ENCODE results near the gene DNAJB6.

DNAJB6 gene

DNA sequence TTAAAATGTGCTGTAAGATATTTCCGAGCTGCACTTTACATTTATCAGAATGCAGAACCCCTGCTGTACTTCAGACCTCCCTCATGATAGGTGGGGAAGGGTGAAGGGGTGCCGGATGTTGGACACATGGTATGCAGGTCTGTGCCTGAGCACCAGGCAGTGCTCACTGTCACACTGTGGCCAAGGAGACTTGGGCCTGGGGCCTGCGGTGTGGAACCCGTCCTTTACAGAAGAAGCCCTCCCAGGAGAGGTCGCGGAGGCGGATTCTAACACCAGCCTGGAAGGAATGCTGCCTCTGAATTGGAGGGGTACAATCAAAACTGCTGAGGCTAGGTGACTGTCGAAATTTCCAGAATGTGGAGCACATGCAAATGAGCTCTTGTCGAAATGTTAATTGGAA, 34.5 kb downstream of the DNAJB6 start:
- no peak for DNase-seq

DNA sequence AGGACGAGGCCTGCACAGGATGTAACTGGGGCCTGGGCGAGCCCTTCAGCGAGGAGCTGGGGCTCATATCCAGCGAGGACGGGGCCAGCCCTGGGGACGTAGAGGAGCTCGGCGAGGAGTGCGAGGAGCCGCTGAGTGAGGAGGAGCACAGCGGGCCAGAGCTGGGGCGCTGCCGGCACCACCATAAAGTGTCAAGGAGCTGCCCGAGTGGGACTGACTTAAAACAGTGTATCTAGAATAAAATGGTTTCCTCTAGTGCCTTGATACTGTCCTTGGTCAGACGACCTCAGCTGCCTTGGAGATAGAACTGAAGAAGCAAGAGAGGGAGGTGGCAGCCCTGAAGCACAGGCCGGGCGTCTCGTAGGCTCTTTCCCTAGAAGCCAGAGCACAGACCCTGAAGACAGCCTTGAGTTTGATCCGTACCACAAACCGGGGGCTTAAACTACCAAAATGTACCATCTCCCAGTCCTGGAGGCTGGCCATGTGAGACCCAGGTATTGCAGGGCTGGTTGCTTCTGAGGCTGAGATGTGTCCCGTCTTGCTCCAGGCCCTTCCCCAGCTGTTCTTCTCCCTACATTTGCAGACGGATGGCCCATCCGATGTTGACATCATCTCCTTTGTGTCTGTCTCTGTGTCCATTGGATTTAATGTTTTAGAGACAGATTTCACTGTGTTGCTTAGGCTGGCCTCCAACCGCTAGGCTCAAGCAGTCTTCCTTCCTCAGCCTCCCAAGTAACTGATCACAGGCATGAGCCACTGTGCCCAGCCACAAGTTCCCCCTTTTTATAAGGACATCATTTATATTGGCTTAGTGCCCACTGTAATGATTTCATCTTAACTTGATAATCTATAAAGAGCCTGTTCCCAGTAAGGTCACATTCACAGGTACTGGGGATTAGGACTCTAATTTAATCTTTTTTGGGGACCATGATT, 35.8 kb downstream of the DNAJB6 start:
- DNase-seq, result no peak

DNA sequence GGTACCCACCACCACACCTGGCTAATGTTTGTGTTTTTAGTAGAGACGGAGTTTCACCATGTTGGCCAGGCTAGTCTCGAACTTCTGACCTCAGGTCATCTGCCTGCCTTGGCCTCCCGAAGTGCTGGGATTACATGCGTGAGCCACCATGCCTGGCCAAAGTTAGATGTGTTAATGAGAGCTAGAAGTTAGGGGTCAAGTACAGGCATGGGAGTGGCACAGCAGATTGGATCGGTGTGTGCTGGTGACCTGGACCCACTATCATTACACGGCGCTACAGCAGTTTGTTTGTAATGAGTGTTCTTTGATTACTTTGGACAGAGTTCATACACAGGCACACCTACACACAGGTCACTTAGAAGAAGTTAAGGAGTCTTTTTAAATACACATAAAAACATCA, 36.7 kb downstream of the DNAJB6 start:
- DNase-seq, result no peak

GRCh38 chr7:157375410-157375809, 38.6 kb downstream of the DNAJB6 start:
- no peak for DNase-seq

DNA sequence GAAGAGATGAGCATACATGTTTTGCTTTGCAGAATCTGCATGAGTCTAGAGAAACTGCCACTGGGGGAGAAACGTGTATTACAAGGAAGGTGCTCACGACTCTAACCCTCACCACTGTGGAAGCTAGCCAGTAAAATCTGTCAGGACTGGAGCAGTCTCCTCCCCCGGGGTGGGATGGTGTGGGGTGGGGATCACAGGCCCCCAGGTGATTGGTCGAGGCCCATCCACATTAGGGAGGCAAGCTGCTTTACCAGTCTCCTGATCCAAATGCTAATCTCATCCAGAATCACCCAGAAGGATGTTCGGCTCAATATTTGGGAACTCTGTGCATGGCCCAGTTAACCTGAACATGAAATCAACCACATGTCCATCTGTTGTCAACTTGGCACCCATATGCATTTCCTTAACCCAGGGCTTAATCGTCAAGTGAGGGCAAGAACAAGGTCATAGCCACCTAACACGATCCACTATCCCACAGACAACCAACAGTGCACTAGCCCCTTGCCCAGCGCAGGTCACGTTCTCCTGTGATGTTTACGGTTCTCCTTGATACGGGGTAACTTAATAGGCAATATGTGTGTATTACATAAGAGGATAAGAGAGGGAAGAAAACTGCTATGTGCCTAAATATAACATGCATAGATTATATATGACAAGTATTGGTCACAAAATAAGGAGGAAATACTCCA, 40.8 kb downstream of the DNAJB6 start:
- DNase-seq, result no peak

GRCh38 chr7:157378390-157378789, 41.6 kb downstream of the DNAJB6 start:
- no peak for DNase-seq

- no peak for DNase-seq
Measured at GRCh38 chr7:157379493-157379892, 42.7 kb downstream of the DNAJB6 start.

- DNase-seq, result no peak
Measured at GRCh38 chr7:157380416-157380815, 43.6 kb downstream of the DNAJB6 start.

DNA sequence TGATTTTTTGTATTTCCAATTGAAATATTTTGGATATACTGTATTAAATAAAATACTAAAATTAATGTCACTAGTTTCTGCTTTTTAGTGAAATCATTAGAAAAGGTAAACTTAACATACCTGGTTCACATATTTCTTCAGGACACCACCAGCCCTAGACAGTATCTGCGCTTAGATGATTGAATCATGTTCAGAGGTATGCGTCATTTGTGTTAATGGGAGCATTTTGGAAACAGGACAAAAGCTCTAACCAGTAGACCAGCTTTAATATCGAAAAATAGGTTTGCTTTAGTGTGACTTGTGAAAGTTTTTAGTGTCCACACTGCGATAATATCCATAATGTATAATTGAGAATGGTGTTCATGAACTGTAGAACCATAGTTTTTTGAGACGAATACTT, 47.1 kb downstream of the DNAJB6 start:
- no peak for DNase-seq

DNA sequence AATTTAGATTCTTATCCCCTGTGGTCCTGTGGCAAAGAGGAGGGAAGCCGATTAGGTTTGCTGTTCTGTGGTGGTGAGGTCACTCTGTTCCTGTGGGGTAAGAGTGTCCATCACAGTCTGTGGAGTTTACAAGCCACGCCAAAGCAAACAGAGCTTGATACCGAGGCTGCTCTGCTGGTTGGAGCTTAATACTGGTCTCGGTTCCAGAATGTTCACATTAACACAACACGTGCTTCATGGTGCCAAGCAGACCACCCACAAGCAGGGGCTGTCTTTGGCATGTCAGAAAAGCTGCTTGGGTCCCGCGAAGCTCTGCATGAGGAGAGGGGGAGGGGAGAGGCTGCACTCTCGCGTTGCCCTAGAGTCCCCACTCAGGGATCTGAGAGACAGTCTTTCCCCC, 47.5 kb downstream of the DNAJB6 start:
- DNase-seq, result no peak

DNA sequence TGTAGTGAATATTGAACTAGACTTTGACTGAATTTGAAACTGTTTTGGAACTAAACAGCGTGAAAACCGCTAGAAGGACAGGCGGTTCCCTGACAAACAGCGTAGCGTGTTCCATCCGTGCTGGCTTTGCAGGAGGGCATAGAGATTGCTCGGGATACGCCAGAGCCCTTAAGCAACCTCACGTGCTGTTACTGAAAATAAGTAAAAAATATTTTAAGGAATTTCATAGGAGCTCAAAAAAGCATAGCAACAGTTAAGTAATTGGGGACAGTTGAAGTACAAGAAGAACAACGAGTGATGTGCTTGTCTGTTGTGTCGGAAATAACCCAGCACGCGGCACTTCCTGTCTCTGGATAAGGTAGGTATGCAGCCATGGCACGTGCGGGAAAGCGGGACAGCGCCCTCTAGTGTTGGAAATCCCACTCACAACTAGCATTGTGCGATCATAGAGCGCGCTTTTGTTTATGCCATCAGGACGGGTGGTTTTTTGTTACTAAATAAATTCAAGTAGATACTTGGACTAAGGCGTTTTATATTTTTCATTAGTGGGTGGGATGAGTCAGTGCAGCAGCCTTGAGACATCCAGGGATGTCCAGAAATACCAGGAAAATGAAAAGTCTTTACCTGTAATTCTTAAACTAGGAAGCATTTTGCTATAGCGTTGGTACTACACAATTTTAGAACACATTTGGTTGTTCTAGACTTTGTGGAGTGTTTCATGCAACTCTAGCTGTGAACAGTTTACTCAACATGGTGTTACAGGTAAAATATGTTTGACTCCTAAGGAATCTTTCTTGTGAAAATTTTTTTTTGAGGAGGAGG, 50.4 kb downstream of the DNAJB6 start:
- DNase-seq, result peak; percentile 90

DNA sequence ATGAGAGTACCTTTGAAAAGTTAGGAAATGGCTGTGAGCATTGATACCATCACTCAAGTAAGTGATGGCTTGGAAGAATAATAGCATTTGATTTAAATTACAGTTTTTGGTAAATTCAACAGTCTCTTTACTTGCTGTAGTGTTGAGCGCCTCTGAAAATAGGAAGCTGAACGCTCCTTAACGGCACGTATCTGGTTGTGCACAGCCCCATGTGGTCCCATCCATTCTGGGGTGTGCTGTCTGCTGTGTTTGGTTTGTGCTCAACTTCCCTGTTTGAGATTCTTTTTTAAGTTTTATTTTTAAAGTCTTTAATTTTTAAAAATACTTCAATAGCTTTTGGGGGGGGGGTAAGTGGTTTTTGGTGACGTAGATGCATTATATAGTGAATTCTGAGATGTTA, 51.5 kb downstream of the DNAJB6 start:
- DNase-seq, result no peak

GRCh38 chr7:157389951-157390730, 53.3 kb downstream of the DNAJB6 start:
- DNase-seq, result peak; percentile 55

DNA sequence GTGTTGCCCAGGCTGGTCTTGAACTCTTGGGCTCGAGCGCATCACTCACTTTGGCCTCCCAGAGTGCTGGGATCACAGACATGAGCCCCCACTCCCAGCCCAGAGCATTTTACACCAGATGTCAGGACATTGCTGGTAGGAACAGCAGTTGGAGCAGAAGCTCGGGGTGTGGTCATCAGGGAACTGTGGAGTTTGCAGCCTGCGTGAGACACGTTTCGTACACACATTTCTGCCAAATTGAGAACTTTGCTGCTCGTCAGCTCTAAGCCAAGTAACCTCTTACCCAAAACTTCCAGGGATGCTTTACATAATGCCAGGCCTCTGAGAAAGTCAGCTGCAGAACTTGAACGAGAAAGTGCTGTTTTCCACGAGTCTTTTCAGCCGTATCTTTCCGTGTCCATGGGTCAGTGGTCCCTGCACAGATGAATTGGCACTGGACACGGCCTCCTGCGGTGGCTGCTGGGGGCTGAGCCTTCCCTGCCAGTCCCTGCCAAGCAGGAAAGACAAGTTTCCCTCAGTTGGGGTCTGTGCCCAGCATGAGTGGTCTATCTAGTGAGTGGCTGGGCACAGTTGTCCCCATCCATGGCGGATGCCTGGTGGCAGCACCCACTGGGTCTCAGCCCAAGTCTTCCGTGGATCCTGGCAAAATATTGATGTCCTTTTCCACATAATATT, 54.4 kb downstream of the DNAJB6 start:
- no peak for DNase-seq

DNA sequence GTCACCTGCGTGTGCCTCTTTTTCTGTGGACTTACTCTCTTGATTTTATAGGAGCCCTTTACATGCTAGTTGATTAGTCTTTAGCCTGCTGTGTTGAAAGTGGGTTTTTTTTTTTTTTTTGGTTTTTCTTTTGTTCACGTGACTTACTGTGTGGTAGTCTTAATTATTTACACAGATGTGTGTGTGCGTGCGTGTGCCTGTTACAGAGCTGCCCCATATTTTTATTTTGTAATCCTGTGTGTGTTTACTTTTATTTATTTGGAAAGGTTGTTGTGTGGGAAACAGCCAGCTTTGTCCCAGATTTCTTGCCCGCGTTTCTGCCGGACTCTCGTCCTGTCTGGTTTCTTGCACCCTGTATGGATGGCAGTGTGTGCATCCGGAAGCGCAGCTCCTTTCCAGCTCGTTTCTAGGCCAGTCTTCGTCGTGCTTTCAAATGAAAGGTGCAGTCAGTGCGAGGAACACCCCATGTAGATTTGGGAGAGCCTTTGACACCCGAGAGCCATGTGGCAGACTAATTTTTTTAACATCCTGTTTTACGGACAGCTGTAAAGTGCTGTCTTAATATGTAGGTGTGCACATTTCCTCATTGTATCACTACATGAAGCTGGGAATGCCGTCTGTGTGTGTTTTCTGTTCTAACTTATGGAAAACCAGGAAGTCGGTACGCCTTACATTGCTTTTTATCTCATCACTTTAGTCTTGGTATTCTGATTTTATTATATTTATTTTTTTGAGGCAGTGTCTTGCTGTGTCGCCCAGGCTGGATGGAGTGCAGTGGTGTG, 55.6 kb downstream of the DNAJB6 start:
- DNase-seq, result no peak

DNA sequence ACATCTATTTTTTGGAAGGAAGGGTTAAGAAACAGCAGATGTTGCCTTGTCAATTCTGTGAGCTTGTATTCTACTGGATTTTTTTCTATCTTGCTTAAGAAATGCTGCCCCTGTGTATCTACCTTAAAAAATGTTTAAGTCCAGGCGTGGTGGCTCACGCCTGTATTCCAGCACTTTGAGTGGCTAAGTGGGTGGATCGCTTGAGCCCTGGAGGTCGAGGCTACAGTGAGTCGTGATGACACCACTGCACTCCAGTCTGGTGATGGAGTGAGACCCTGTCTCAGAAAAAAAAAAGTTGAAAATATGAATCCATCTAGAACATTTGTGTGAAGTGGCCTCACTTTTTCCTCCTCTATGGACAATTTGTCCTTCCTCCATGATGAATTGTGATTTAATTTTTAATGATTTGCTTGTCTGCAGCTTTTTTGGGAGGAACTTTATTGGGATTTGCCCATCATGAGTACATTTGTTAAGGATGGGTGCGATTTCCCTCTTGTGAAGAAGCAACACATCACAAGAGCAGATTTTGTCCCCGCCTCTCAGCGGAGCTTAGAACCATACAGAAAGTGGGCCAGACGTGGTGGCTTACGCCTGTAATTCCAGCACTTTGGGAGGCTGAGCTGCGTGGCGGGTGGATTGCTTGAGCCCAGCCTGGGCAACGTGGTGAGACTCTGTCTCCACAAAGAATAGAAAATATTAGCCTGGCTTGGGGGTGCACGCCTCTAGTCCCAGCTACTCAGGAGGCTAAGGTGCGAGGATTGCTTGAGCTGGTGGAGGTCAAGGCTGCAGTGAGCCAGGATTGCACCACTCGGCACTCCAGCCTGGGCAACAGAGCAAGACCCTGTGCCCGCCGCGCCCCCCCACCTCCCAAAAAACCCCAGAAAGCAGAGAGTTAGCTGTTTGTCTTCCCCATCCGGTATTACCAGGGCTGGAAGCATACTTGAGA, 57.7 kb downstream of the DNAJB6 start:
- DNase-seq, result no peak

GRCh38 chr7:157395206-157395605, 58.4 kb downstream of the DNAJB6 start:
- DNase-seq, result no peak

GRCh38 chr7:157396316-157397035, 59.7 kb downstream of the DNAJB6 start:
- DNase-seq, result no peak

- DNase-seq, result no peak
Measured at GRCh38 chr7:157397036-157397720, 60.4 kb downstream of the DNAJB6 start.

Data from hematopoietic multipotent progenitor cell treated with erythropoietin and hydrocortisone succinate and interleukin-3 and kit ligand, for 8 days (in vitro differentiated cells).